Gastroesophageal sphincter (tissue), 3 donors: Measurements from ENCODE around the gene SLC24A3.

ENCODE experiments used
- EP300 ChIP-seq: sonication (generic); formaldehyde crosslinking; IDR thresholded peaks from one replicate; pipeline ENCODE4 v1.6.1; 2017; ENCODE audit warnings: antibody characterized with exemption, mild to moderate bottlenecking
- TF ChIP-seq, protein P1 (sequence below), 4 experiments: fragments of 200-600 bp in 2 of 4; fragments of 450-650 bp in 2 of 4; sonication (generic) in 1 of 4; IDR thresholded peaks; one replicate each; pipeline ENCODE4 v1.5.1; 2017 to 2019; ENCODE audit warnings: antibody characterized with exemption in 4 of 4, mild to moderate bottlenecking in 2 of 4, moderate library complexity in 2 of 4

DNA sequence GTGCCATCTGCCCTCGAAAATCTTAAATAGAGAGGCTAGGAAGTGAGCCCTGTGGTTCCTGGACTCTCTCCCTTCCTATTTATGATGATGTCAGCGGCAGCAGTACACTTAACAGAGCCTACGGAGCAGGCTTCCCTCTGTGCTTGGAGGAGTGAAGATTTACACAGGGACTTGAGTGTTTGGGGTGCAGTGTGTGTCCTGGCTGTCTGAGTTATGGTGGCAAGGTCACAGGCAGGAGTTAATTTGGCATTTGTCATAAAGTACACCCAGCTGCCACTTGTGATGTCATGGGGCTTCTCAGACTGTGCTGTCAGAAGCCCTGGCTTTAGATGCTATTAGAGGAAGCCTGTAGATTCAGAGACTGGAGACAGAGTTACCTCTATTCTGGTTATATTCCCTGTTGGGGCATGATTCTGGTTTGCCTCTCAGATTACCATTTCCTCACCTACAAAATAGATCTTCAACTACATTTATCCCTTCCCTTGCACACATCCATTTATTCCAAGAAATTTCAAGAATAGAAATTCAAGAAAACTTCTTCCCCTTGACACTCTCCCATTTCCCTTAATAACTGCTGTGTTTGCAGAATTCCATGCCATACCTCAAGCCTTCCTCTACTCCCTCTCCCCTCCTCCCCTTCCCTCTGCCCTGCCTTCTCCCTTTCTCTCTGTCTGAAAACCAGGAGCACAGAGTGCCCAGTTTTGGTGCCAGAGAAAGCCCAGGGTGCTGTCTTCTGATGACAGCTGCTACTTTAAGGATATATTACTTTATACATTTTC, 72.1 kb downstream of the SLC24A3 start:
- TF ChIP-seq, protein P1, sequence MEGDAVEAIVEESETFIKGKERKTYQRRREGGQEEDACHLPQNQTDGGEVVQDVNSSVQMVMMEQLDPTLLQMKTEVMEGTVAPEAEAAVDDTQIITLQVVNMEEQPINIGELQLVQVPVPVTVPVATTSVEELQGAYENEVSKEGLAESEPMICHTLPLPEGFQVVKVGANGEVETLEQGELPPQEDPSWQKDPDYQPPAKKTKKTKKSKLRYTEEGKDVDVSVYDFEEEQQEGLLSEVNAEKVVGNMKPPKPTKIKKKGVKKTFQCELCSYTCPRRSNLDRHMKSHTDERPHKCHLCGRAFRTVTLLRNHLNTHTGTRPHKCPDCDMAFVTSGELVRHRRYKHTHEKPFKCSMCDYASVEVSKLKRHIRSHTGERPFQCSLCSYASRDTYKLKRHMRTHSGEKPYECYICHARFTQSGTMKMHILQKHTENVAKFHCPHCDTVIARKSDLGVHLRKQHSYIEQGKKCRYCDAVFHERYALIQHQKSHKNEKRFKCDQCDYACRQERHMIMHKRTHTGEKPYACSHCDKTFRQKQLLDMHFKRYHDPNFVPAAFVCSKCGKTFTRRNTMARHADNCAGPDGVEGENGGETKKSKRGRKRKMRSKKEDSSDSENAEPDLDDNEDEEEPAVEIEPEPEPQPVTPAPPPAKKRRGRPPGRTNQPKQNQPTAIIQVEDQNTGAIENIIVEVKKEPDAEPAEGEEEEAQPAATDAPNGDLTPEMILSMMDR (IDR thresholded peaks at IDR 0.05) = no peak
- no peak for TF ChIP-seq EP300
